HepG2 (cell line): ENCODE measurements around the gene SAMD4B. TPM values are rescaled to one million over a fixed set of nuclear protein-coding genes. Genes with fewer than 3 reads are reported as not detected.

ENCODE experiments used
- ATAC-seq: fragments of 200-7000 bp; cut with Tn5 transposase; 3 replicates; pipeline ENCODE4 v1.9.1; 2020; ENCODE audit warnings: mild to moderate bottlenecking, moderate library complexity
- BruUV-seq: library from RNA; stranded (reverse); fragments of 400-500 nt; replicated peaks from 2 replicates; lab custom pipeline; 2021; lab: Mats Ljungman, UMichigan
- CTCF ChIA-PET: fragments of 300-600 bp; formaldehyde crosslinking; extraction: SDS; loops from one replicate; lab custom pipeline; 2021; ENCODE audit warnings: low total read pairs, inconsistent platforms, low intra/inter-chr PET ratio; lab: Yijun Ruan, JAX
- POLR2A ChIA-PET: fragments of 350-600 bp; sonication (Branson Sonifier 250); formaldehyde crosslinking; loops from one replicate; lab custom pipeline; 2020; ENCODE audit warnings: antibody characterized with exemption, inconsistent platforms; lab: Yijun Ruan, JAX
- DNase-seq: peaks from one replicate; pipeline ENCODE4 v3.0.0-alpha.2; 2015; ENCODE audit warnings: low spot score
- FAIRE-seq: peaks from 3 replicates; lab custom pipeline; 2011; peaks lifted over from hg19 to GRCh38; lab: Jason Lieb, UNC
- H2AFZ ChIP-seq: one replicate; pipeline ENCODE4 v1.6.1; 2011; ENCODE audit warnings: low read length, inconsistent platforms
- H3K27ac ChIP-seq: fragments of 300-600 bp; 3 replicates; pipeline ENCODE4 v1.8.0; 2011; ENCODE audit warnings: mixed run types, mild to moderate bottlenecking, mixed read lengths, low read length, inconsistent platforms; ENCODE audit not compliant: insufficient read depth; ENCODE audit errors: extremely low read length
- H3K27me3 ChIP-seq, 2 experiments: fragments of 200-600 bp in 1 of 2; 2 replicates in 1 of 2; 3 replicates in 1 of 2; pipeline versions ENCODE4 v1.6.0 to v1.8.0; 2011; ENCODE audit warnings: low read length in 2 of 2, mild to moderate bottlenecking in 2 of 2, moderate library complexity in 2 of 2, inconsistent platforms in 1 of 2; ENCODE audit not compliant: insufficient read depth in 2 of 2, control insufficient read depth in 1 of 2
- H3K36me3 ChIP-seq, 2 experiments: fragments of 200-600 bp in 1 of 2; replicated peaks in 1 of 2; 2 replicates in 1 of 2; 3 replicates in 1 of 2; pipeline versions ENCODE4 v1.5.1 to v1.8.0; 2011; ENCODE audit warnings: low read length in 2 of 2, inconsistent platforms in 1 of 2; ENCODE audit not compliant: insufficient read depth in 2 of 2, control insufficient read depth in 1 of 2
- H3K4me1 ChIP-seq: 2 replicates; pipeline ENCODE4 v1.5.1; 2012; ENCODE audit warnings: low read length, inconsistent platforms; ENCODE audit not compliant: insufficient read depth
- H3K4me2 ChIP-seq: 2 replicates; pipeline ENCODE4 v1.6.0; 2011; ENCODE audit warnings: low read depth, low read length, inconsistent platforms
- H3K4me3 ChIP-seq, 3 experiments: fragments of 200-600 bp in 1 of 3; sonication (generic), shearing (Covaris generic) in 1 of 3; replicated peaks in 1 of 3; 2 replicates each; pipeline ENCODE4 v1.5.1; 2011 to 2016; ENCODE audit warnings: low read length in 3 of 3, inconsistent platforms in 2 of 3, low read depth in 2 of 3, mild to moderate bottlenecking in 2 of 3, control low read depth in 1 of 3, mixed read lengths in 1 of 3; ENCODE audit not compliant: insufficient read depth in 1 of 3
- H3K79me2 ChIP-seq: one replicate; pipeline ENCODE4 v1.6.1; 2011; ENCODE audit warnings: low read length, inconsistent platforms; ENCODE audit not compliant: insufficient read depth
- H3K9ac ChIP-seq: 2 replicates; pipeline ENCODE4 v1.6.0; 2011; ENCODE audit warnings: mild to moderate bottlenecking, low read depth, low read length, inconsistent platforms; ENCODE audit not compliant: insufficient read depth
- H3K9me3 ChIP-seq: 2 replicates; pipeline ENCODE4 v1.5.1; 2012; ENCODE audit warnings: mild to moderate bottlenecking, low read length
- H4K20me1 ChIP-seq: 2 replicates; pipeline ENCODE4 v1.6.0; 2011; ENCODE audit warnings: inconsistent platforms, mild to moderate bottlenecking, low read length, moderate library complexity; ENCODE audit not compliant: insufficient read depth
- ARID2 ChIP-seq: sonication (generic); formaldehyde crosslinking; IDR thresholded peaks from 2 replicates; pipeline ENCODE4 v1.8.1; 2022; ENCODE audit warnings: mild to moderate bottlenecking, missing genetic modification reagents, borderline replicate concordance
- BRD4 ChIP-seq: sonication (generic); formaldehyde crosslinking; IDR thresholded peaks from 2 replicates; pipeline ENCODE4 v1.4.0; 2020; ENCODE audit warnings: missing genetic modification reagents
- IKZF4 ChIP-seq: sonication (generic); formaldehyde crosslinking; IDR thresholded peaks from 2 replicates; pipeline ENCODE4 v1.5.1; 2020; ENCODE audit warnings: borderline replicate concordance, mild to moderate bottlenecking, low read depth, missing genetic modification reagents; ENCODE audit errors: not compliant biosample characterization
- NFE2 ChIP-seq: sonication (generic); formaldehyde crosslinking; IDR thresholded peaks from 2 replicates; pipeline ENCODE4 v1.4.0; 2020; ENCODE audit warnings: missing genetic modification reagents
- SOX5 ChIP-seq: IDR thresholded peaks from 2 replicates; pipeline ENCODE4 v1.6.1; 2016; ENCODE audit warnings: borderline replicate concordance
- ZBED4 ChIP-seq: sonication (generic); formaldehyde crosslinking; IDR thresholded peaks from 2 replicates; pipeline ENCODE4 v1.4.0; 2020; ENCODE audit warnings: missing genetic modification reagents, borderline replicate concordance
- ZGPAT ChIP-seq: IDR thresholded peaks from 2 replicates; pipeline ENCODE4 v1.6.1; 2016; ENCODE audit warnings: mild to moderate bottlenecking
- WGBS: methylation state at CpG from one replicate; pipeline ENCODE4 v1.1.6; 2017; ENCODE audit warnings: low lambda C conversion rate; 5-methylcytosine and 5-hydroxymethylcytosine counted together
- in situ Hi-C: cut with HindIII; loops from 2 replicates; pipeline ENCODE4 v1.10.0; 2017; ENCODE audit warnings: low pct_unique_long_range_greater_than_20kb; ENCODE audit not compliant: extremely low pct_ligation_motif_present
- intact Hi-C: fragments of 100-400 bp; cut with micrococcal nuclease; formaldehyde crosslinking; loops from one replicate; pipeline ENCODE4 v1.10.0; 2022; ENCODE audit not compliant: unreplicated experiment
- polyA plus RNA-seq, 8 experiments: library from polyadenylated mRNA; depleted of rRNA in 3 of 8; stranded (reverse) in 7 of 8; unstranded in 1 of 8; fragments of >200 nt; fragmentation: Illumina TruSeq in 4 of 8; extraction: Trizol in 4 of 8; gene quantifications; 2 replicates each; pipeline versions ENCODE4 v1.2.1 to v1.2.3, GENCODE V29; 2011 to 2016; ENCODE audit warnings: low read depth in 4 of 8, missing spikeins in 1 of 8, mixed read lengths in 1 of 8; ENCODE audit not compliant: insufficient read depth in 1 of 8
- total RNA-seq, 5 experiments: library from RNA; depleted of rRNA; stranded (reverse); fragments of >200 nt; fragmentation: Illumina TruSeq; extraction: Trizol; gene quantifications; 2 replicates each; pipeline ENCODE4 v1.2.3, GENCODE V29; 2016; ENCODE audit warnings: low read depth in 1 of 5

Gene SAMD4B
- total and polyA plus RNA-seq, 2 of the 13 experiments (the other 11 are each of a cell fraction or from before 2014, with no cell fraction given), result 26.0 to 31.8 TPM

GRCh38 chr19:39363901-39364457 is 21.8 kb downstream of the SAMD4B start:
- in situ Hi-C loops, result no loop called here
- FAIRE-seq (no peak), DNase-seq (no peak)
- TF ChIP-seq ARID2 (CRISPR knock-in tag) (no peak), IKZF4 (CRISPR knock-in tag) (no peak), BRD4 (CRISPR knock-in tag) (no peak), ZGPAT (CRISPR knock-in tag) (no peak)
- TF ChIP-seq, all 625 proteins: peak for 0
- H3K9me3 ChIP-seq, result no peaks in the 10 kb centered on the region
- no peak overlapping the region for H3K4me3 ChIP-seq
- H3K27me3 ChIP-seq, result no peaks in the 10 kb centered on the region
- H4K20me1 ChIP-seq, result no peaks in the 10 kb centered on the region
- 100% methylated on average over 5 of the region's 5 CpGs for WGBS
- ChIA-PET POLR2A (no interaction called here), CTCF (no interaction called here)
- intact Hi-C loops, result no loop called here
- peaks cover 14 to 57% of the 10 kb centered on the region in 2 experiments for H3K36me3 ChIP-seq
- ATAC-seq, result no peak
- H2AFZ ChIP-seq, result no peak overlapping the region
- no peaks in the 10 kb centered on the region for H3K4me1 ChIP-seq
- H3K9ac ChIP-seq, result no peak overlapping the region
- H3K27ac ChIP-seq, result no peak overlapping the region
- H3K79me2 ChIP-seq, result no peaks in the 10 kb centered on the region
- H3K4me2 ChIP-seq, result no peak overlapping the region
- BruUV-seq, result no TSS peak

- CTCF ChIA-PET, result no interaction called here
- 95% methylated on average over 1 of the region's 1 CpG for WGBS
- Histone ChIP-seq H3K27ac (no peak overlapping the region), H2AFZ (no peak overlapping the region), H3K4me1 (no peaks in the 10 kb centered on the region), H3K9me3 (no peaks in the 10 kb centered on the region), H3K4me3 (no peak overlapping the region), H3K27me3 (no peaks in the 10 kb centered on the region), H3K4me2 (no peak overlapping the region), H3K79me2 (no peaks in the 10 kb centered on the region), H3K36me3 (peaks cover 19 to 60% of the 10 kb centered on the region in 2 experiments), H4K20me1 (no peaks in the 10 kb centered on the region), H3K9ac (no peak overlapping the region)
- TF ChIP-seq ZBED4 (CRISPR knock-in tag) (no peak), NFE2 (CRISPR knock-in tag) (no peak), SOX5 (CRISPR knock-in tag) (no peak)
- no peak for DNase-seq
- in situ Hi-C loops, result no loop called here
- no peak for ATAC-seq
- BruUV-seq, result no TSS peak
- no peak for FAIRE-seq
- POLR2A ChIA-PET, result no interaction called here
- intact Hi-C loops, result no loop called here
Observed at GRCh38 chr19:39365531-39365930, 23.3 kb downstream of the SAMD4B start.
